GM19193 (cell line): ENCODE measurements around the gene HERPUD2.

Experiments used
- POLR2A ChIP-seq: IDR thresholded peaks from 4 replicates; pipeline ENCODE4 v1.6.1; 2011; ENCODE audit not compliant: insufficient read depth, insufficient read length; ENCODE audit errors: extremely low read depth

Gene HERPUD2

DNA sequence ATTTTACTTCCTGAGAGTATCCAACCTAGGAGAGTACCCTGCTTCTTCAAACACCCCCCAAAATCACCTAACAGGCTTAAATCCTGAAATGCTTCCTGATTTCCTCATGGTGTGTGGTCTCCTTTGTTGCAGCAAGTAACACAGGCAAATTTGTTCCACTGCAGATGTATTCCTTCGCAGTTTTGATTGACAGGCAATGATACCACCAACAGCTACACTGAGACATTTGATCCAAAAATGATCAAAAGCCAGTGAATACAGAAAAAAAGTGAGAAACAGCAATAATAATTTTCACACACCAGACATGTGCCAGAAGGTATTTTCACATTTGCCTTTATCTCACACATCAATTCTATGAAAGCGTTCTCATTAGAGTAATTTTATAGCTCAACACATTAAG lies 95.9 kb downstream of the HERPUD2 start:
- no peak for TF ChIP-seq POLR2A

DNA sequence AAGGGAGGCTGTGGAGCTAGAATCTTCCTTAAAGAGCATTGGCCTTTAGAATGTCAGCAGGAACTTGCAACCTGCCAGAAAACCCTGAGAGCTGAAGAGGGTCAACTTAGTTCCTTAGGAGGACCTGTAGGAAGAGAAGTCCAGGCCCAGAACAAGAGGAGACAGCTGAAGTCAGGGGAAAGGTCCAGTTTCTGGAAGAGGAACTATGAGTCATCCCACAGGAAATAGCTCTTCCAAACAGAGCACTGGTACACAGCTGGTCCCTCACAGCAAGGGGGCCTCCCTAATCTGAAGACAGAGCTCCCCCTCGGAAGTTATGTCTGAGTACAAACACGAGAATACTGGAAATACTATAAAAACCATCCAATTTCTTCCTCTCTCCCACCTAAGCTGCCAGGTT lies 98.9 kb downstream of the HERPUD2 start:
- no peak for TF ChIP-seq POLR2A

DNA sequence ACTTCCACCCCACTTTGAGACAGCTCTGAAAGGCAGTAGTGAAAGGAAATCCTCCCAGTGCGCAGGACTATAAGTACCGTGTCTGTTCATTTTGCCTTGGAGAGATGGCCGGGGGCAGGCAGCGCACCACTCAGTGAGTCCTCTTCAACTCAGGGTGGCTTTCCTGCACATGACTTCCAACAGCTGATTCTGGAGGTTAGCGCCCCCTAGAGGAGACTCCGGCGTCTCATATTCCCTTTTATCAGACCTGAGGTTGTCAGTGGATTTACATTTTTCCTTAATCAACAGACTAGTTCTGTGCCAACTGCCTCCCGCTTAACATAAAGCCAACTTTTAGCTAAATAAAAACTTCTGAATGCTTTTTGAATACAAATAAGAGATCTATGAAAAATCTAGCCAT lies 101.0 kb downstream of the HERPUD2 start:
- no peak for TF ChIP-seq POLR2A

GRCh38 chr7:35588647-35589046 lies 106.3 kb downstream of the HERPUD2 start:
- no peak for TF ChIP-seq POLR2A

DNA sequence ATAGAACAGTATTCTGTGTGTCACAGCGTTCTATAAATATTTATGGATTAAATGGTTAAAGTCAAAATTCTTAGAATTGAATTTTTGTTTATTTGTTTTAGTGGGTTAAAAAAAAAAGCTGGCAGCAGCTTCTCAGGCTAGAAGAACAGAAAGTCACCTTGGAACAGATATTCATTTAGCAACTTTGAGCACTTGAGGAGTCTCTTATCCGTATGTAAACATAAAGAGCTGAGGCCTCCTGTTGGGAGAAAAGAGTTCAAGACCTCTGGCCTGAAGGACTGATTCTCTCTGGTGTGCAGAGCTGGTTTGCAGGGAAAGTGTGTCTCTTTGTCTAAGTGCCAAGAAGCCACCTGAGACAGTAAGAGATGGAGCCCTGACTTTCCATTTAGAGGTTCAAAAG lies 109.9 kb downstream of the HERPUD2 start:
- no peak for TF ChIP-seq POLR2A
